ENCODE measurements around the gene PRR3. TPM values are rescaled to one million over a fixed set of nuclear protein-coding genes. Genes with fewer than 3 reads are reported as not detected.

The PRR3 gene
- total RNA-seq, 2 donors from 2014 or later: 8.6 to 11.7 TPM

DNA sequence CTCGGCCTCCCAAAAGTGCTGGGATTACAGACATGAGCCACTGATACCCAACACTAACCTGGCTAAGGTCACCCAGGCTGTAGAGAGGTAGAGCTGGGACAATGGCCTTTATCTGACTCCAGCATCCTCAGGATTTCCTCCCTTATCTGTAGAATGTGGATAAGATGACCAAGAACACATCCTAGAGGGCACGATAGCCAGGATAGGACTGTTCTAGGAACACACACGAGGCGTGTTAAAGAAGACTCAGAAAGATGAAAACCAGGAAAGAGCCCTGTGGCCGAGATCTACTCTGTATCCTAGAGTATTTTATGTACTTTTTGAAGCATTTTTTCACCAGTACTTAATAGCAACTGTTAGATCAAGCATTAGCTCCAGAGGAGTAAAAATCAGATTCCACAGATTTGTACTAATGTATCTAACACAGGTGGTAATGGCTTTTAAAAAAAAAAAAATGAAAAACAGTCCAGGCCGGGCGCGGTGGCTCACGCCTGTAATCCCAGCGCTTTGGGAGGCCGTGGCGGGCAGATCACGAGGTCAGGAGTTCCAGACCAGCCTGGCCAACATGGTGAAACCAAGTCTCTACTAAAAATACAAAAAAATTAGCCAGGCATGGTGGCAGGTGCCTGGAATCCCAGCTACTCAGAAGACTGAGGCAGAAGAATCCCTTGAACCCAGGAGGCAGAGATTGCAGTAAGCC, 42.7 kb downstream of the PRR3 start:
- no peak for DNase-seq (ENCODE audit: low spot score)
- Histone ChIP-seq H3K9me3 (no peaks in the 10 kb centered on the region), H3K4me3 (no peak overlapping the region), H3K27me3 (replicated peaks; ENCODE audit: insufficient read depth) (no peaks in the 10 kb centered on the region), H3K27ac (no peak overlapping the region), H3K36me3 (peaks cover 23 to 27% of the 10 kb centered on the region in 2 donors), H3K4me1 (replicated peaks) (no peaks in the 10 kb centered on the region)
- intact Hi-C loops (cut with DNase I): loop anchor here (10.0 kb wide), 1 partner anchor 55 kb away; no protein-coding TSS in a partner anchor
- 82% methylated on average over 13 of the region's 13 CpGs for WGBS
- no peak for TF ChIP-seq POLR2AphosphoS5 (IDR thresholded peaks at IDR 0.05)
- no peak for TF ChIP-seq POLR2A (IDR thresholded peaks at IDR 0.05)

GRCh38 chr6:30600451-30600961, 43.4 kb downstream of the PRR3 start:
- WGBS: 66% methylated on average over 10 of the region's 10 CpGs
- H3K27ac ChIP-seq: no peak overlapping the region
- no peak for DNase-seq (ENCODE audit: low spot score)

DNA sequence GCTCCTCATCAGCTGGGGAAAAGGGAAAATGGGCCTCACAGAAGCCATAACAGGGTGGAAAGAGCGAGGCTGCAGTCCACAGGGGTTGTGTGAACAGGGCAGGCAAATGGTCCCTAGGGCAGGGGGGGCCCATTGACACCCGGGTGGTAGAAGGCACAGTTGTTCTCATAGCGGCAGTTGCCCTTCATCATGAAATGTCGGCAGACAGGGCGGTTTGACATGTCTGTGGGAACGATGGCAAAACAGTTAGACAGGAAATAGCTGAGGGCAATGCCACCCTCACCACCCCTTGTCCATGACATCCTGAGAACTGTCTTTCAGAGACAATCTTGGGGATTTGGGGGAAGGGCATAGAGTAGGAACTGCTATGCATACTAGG, 44.3 kb downstream of the PRR3 start:
- no peak for TF ChIP-seq POLR2A (IDR thresholded peaks at IDR 0.05)
- TF ChIP-seq, protein P1, sequence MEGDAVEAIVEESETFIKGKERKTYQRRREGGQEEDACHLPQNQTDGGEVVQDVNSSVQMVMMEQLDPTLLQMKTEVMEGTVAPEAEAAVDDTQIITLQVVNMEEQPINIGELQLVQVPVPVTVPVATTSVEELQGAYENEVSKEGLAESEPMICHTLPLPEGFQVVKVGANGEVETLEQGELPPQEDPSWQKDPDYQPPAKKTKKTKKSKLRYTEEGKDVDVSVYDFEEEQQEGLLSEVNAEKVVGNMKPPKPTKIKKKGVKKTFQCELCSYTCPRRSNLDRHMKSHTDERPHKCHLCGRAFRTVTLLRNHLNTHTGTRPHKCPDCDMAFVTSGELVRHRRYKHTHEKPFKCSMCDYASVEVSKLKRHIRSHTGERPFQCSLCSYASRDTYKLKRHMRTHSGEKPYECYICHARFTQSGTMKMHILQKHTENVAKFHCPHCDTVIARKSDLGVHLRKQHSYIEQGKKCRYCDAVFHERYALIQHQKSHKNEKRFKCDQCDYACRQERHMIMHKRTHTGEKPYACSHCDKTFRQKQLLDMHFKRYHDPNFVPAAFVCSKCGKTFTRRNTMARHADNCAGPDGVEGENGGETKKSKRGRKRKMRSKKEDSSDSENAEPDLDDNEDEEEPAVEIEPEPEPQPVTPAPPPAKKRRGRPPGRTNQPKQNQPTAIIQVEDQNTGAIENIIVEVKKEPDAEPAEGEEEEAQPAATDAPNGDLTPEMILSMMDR (IDR thresholded peaks at IDR 0.05): no peak
- TF ChIP-seq POLR2AphosphoS5 (IDR thresholded peaks at IDR 0.05): no peak
- no peaks in the 10 kb centered on the region for H3K27me3 ChIP-seq (replicated peaks; ENCODE audit: insufficient read depth)
- no peak for DNase-seq (ENCODE audit: low spot score)
- no peaks in the 10 kb centered on the region for H3K4me1 ChIP-seq (replicated peaks)
- peaks cover 37 to 40% of the 10 kb centered on the region in 2 donors for H3K36me3 ChIP-seq
- no peak overlapping the region for H3K27ac ChIP-seq
- intact Hi-C loops (cut with DNase I): no loop called here
- 59% methylated on average over 6 of the region's 6 CpGs for WGBS
- no peaks in the 10 kb centered on the region for H3K9me3 ChIP-seq
- no peak overlapping the region for H3K4me3 ChIP-seq

More at GRCh38 chr6:30600451-30600961, 43.4 kb downstream of the PRR3 start:
- TF ChIP-seq POLR2A (IDR thresholded peaks at IDR 0.05) (no peak), POLR2AphosphoS5 (IDR thresholded peaks at IDR 0.05) (no peak)
- TF ChIP-seq, protein P1 (IDR thresholded peaks at IDR 0.05): no peak
- intact Hi-C loops (cut with DNase I): no loop called here
- H3K9me3 ChIP-seq: no peaks in the 10 kb centered on the region
- H3K4me1 ChIP-seq (replicated peaks): no peaks in the 10 kb centered on the region
- no peaks in the 10 kb centered on the region for H3K27me3 ChIP-seq (replicated peaks; ENCODE audit: insufficient read depth)
- no peak overlapping the region for H3K4me3 ChIP-seq
- H3K36me3 ChIP-seq: peaks cover 30 to 33% of the 10 kb centered on the region in 2 donors

DNA sequence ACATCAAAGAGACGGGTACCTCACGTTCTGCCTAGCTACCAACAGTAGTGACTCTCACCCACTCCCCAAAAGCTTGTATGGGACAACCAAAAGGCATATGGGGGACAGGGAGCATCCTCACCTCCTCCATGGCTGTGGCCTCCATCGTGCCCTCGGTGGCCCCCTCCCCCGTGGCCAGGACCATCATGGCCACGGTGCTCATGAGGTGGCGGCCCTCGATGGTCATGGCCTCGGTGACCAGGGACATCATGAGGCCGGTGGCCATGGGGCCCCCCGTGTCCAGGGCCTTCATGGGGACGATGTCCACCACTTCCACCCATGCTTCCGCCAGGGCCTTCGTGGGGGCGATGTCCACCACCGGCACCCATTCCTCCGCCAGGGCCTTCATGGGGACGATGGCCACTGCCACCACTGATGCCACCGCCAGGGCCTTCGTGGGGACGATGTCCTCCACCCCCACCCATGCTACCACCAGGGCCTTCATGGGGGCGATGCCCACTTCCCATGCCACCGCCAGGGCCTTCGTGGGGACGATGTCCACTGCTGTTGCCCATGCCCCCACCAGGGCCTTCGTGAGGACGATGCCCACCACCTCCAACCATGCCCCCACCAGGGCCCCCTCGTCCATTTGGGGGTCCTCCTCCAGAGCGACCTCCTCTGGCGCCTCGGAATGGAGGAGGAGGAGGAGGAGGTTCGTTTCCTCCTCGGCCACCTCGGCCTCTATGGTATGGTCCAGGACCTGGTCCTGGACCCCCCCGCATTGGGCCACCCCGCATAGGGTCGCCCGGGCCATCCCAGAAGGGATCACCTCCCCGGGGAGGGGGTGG, 44.9 kb downstream of the PRR3 start:
- H3K36me3 ChIP-seq: peaks cover 37 to 44% of the 10 kb centered on the region in 2 donors
- TF ChIP-seq POLR2A (IDR thresholded peaks at IDR 0.05) (no peak), POLR2AphosphoS5 (IDR thresholded peaks at IDR 0.05) (no peak)
- TF ChIP-seq, protein P1 (IDR thresholded peaks at IDR 0.05): no peak
- intact Hi-C loops (cut with DNase I): no loop called here
- H3K9me3 ChIP-seq: no peaks in the 10 kb centered on the region
- H3K4me3 ChIP-seq: no peak overlapping the region
- no peak for DNase-seq (ENCODE audit: low spot score)
- no peaks in the 10 kb centered on the region for H3K27me3 ChIP-seq (replicated peaks; ENCODE audit: insufficient read depth)
- no peak overlapping the region for H3K27ac ChIP-seq
- 93% methylated on average over 39 of the region's 39 CpGs for WGBS
- no peaks in the 10 kb centered on the region for H3K4me1 ChIP-seq (replicated peaks)

- no peaks in the 10 kb centered on the region for H3K4me1 ChIP-seq (replicated peaks)
- H3K4me3 ChIP-seq: no peak overlapping the region
- no peak for DNase-seq (ENCODE audit: low spot score)
- TF ChIP-seq, protein P1 (IDR thresholded peaks at IDR 0.05): no peak
- TF ChIP-seq POLR2AphosphoS5 (IDR thresholded peaks at IDR 0.05): no peak
- TF ChIP-seq POLR2A (IDR thresholded peaks at IDR 0.05): no peak
- no peaks in the 10 kb centered on the region for H3K27me3 ChIP-seq (replicated peaks; ENCODE audit: insufficient read depth)
- WGBS: 96% methylated on average over 13 of the region's 13 CpGs
- H3K9me3 ChIP-seq: no peaks in the 10 kb centered on the region
- no peak overlapping the region for H3K27ac ChIP-seq
- intact Hi-C loops (cut with DNase I): no loop called here
- H3K36me3 ChIP-seq: peaks cover 37 to 44% of the 10 kb centered on the region in 2 donors
Observed at GRCh38 chr6:30603961-30604360, 46.9 kb downstream of the PRR3 start.
